Naive thymus-derived CD8-positive, alpha-beta T cell (primary cell): ENCODE results near the gene BTN3A1. TPM values are rescaled to one million over a fixed set of nuclear protein-coding genes. Genes with fewer than 3 reads are reported as not detected.
"Not testable (repeated sequence)": the region's sequence is repeated elsewhere in the genome, so short reads cannot be mapped to it uniquely, and the experiment has no call there.

ENCODE experiments used
- ATAC-seq, 2 donors: fragments of 150-1000 bp; cut with Tn5 transposase in 1 of 2; sonication (Bioruptor Pico), chemical (Tn5 transposase) in 1 of 2; 1 replicate in 1 of 2; 2 replicates in 1 of 2; pipeline ENCODE4 v1.10.0; 2021; ENCODE audit warnings: mild to moderate bottlenecking in 2 of 2, moderate library complexity in 2 of 2
- POLR2A ChIA-PET: fragments of 350-600 bp; sonication (Branson Sonifier 250); formaldehyde crosslinking; loops from one replicate; lab custom pipeline; 2021; ENCODE audit warnings: antibody characterized with exemption; lab: Charles Lee
- DNase-seq, 10 donors: peaks; one replicate each; pipeline versions ENCODE4 v3.0.0 to v3.0.0-alpha.2; 2020 to 2022
- H3K27ac Mint-ChIP-seq, 10 donors: one replicate each; pipeline ENCODE4 v1.8.0; 2020 to 2022; ENCODE audit warnings: mild to moderate bottlenecking in 10 of 10, mixed read lengths in 10 of 10, moderate library complexity in 4 of 10, inconsistent platforms in 1 of 10
- H3K27me3 Mint-ChIP-seq, 5 donors: one replicate each; pipeline ENCODE4 v1.8.0; 2021 to 2022; ENCODE audit warnings: mixed read lengths in 5 of 5
- H3K36me3 Mint-ChIP-seq, 3 donors: one replicate each; pipeline ENCODE4 v1.8.0; 2020 to 2022; ENCODE audit warnings: mixed read lengths in 3 of 3, mild to moderate bottlenecking in 2 of 3, inconsistent platforms in 1 of 3
- H3K4me1 Mint-ChIP-seq, 4 donors: one replicate each; pipeline ENCODE4 v1.8.0; 2021 to 2022; ENCODE audit warnings: mixed read lengths in 4 of 4
- H3K4me3 Mint-ChIP-seq, 10 donors: one replicate each; pipeline ENCODE4 v1.8.0; 2020 to 2022; ENCODE audit warnings: mild to moderate bottlenecking in 10 of 10, mixed read lengths in 10 of 10, moderate library complexity in 6 of 10, inconsistent platforms in 1 of 10
- H3K9me3 Mint-ChIP-seq, 9 donors: one replicate each; pipeline ENCODE4 v1.8.0; 2020 to 2022; ENCODE audit warnings: mixed read lengths in 9 of 9, mild to moderate bottlenecking in 3 of 9, inconsistent platforms in 1 of 9, moderate library complexity in 1 of 9
- polyA plus RNA-seq, 3 donors: library from polyadenylated mRNA; unstranded; fragments of 300-500 nt; fragmentation: Illumina TruSeq; gene quantifications; one replicate each; pipeline ENCODE4 v1.2.3, GENCODE V29; 2021
- total RNA-seq, 8 experiments: library from RNA in 2 of 8; stranded (reverse) in 2 of 8; gene quantifications; one replicate each; pipeline ENCODE4 v1.2.3 and lab custom pipeline; 2021 to 2026

Gene BTN3A1
- total and polyA plus RNA-seq, 5 experiments from 2014 or later = 39.8 to 250 (median 63.0) TPM

- H3K36me3 Mint-ChIP-seq = peaks cover under 1 to 9% (median 1%) of the 10 kb centered on the region in 3 donors
- no peaks in the 10 kb centered on the region for H3K27me3 Mint-ChIP-seq
- POLR2A ChIA-PET = interaction anchor here (0.6 to 2.9 kb wide), 4 partner anchors 13 to 174 kb away, joined by 3 to 12 read pairs (median 4); partner anchors contain the start of gene HMGN4
- peak; percentile 26 to 38 for ATAC-seq
- peaks cover 41 to 56% (median 51%) of the 10 kb centered on the region in 4 donors for H3K4me1 Mint-ChIP-seq
- H3K4me3 Mint-ChIP-seq = no peak overlapping the region
- H3K9me3 Mint-ChIP-seq = no peaks in the 10 kb centered on the region
- no peak overlapping the region for H3K27ac Mint-ChIP-seq
- DNase-seq = peak in 4 of 10 donors; percentile 17 to 61 (median 48)
Measured at GRCh38 chr6:26363882-26364701, 38.0 kb upstream of the BTN3A1 start.

GRCh38 chr6:26365633-26365995, 36.5 kb upstream of the BTN3A1 start:
- POLR2A ChIA-PET = interaction anchor here (0.7 to 2.9 kb wide), 2 partner anchors 37 to 108 kb away, joined by 3 to 12 read pairs; no protein-coding TSS in a partner anchor
- DNase-seq (no peak), ATAC-seq (no peak)
- H3K27me3 Mint-ChIP-seq = no peaks in the 10 kb centered on the region
- H3K36me3 Mint-ChIP-seq = peaks cover 5 to 25% (median 9%) of the 10 kb centered on the region in 3 donors
- H3K4me3 Mint-ChIP-seq = peak overlapping the region in 1 of 10 donors; percentile 81
- peaks cover 48 to 69% (median 60%) of the 10 kb centered on the region in 4 donors for H3K4me1 Mint-ChIP-seq
- H3K9me3 Mint-ChIP-seq = no peaks in the 10 kb centered on the region
- peak overlapping the region in 1 of 10 donors; percentile 91 for H3K27ac Mint-ChIP-seq

- no peak for ATAC-seq
- Mint-ChIP-seq H3K4me1 (peaks cover 42 to 68% (median 59%) of the 10 kb centered on the region in 4 donors), H3K9me3 (no peaks in the 10 kb centered on the region)
Measured at GRCh38 chr6:26366504-26366903, 35.6 kb upstream of the BTN3A1 start.

GRCh38 chr6:26367114-26367513, 35.0 kb upstream of the BTN3A1 start:
- ATAC-seq (no peak), DNase-seq (peak in 1 of 10 donors; percentile 12)
- H3K9me3 Mint-ChIP-seq = no peaks in the 10 kb centered on the region
- H3K27me3 Mint-ChIP-seq = no peaks in the 10 kb centered on the region
- peak overlapping the region in 9 of 10 donors; percentile 76 to 92 (median 89) for H3K27ac Mint-ChIP-seq
- peaks cover 5 to 38% (median 9%) of the 10 kb centered on the region in 3 donors for H3K36me3 Mint-ChIP-seq
- POLR2A ChIA-PET = interaction anchor here (0.6 to 1.4 kb wide), 4 partner anchors 8 to 209 kb away, joined by 3 to 6 read pairs (median 3); partner anchors contain the start of gene HMGN4
- peak overlapping the region in 4 of 10 donors; percentile 79 to 85 (median 82) for H3K4me3 Mint-ChIP-seq
- H3K4me1 Mint-ChIP-seq = peaks cover 36 to 67% (median 59%) of the 10 kb centered on the region in 4 donors

More at GRCh38 chr6:26366504-26366903, 35.6 kb upstream of the BTN3A1 start:
- no peak for DNase-seq
- no peaks in the 10 kb centered on the region for H3K27me3 Mint-ChIP-seq
- peak overlapping the region in 3 of 10 donors; percentile 81 to 90 (median 85) for H3K4me3 Mint-ChIP-seq
- POLR2A ChIA-PET = interaction anchor here (0.6 to 1.4 kb wide), 4 partner anchors 9 to 193 kb away, joined by 3 read pairs; partner anchors contain the start of gene HMGN4
- H3K27ac Mint-ChIP-seq = peak overlapping the region in 8 of 10 donors; percentile 81 to 95 (median 88)
- H3K36me3 Mint-ChIP-seq = peaks cover 5 to 34% (median 9%) of the 10 kb centered on the region in 3 donors

GRCh38 chr6:26371813-26372212, 30.3 kb upstream of the BTN3A1 start:
- H3K4me1 Mint-ChIP-seq = peaks cover 37 to 77% (median 73%) of the 10 kb centered on the region in 4 donors
- POLR2A ChIA-PET = interaction anchor here (0.7 kb wide), 1 partner anchor 19 kb away, joined by 3 read pairs; no protein-coding TSS in a partner anchor
- DNase-seq, H3K9me3 Mint-ChIP-seq, H3K27me3 Mint-ChIP-seq, ATAC-seq: not testable (repeated sequence)
- peak overlapping the region in 3 of 10 donors; percentile 10 to 60 (median 54) for H3K4me3 Mint-ChIP-seq
- H3K27ac Mint-ChIP-seq = peak overlapping the region; percentile 34 to 86 (median 76)
- peaks cover 5 to 85% (median 32%) of the 10 kb centered on the region in 3 donors for H3K36me3 Mint-ChIP-seq

GRCh38 chr6:26372308-26373144, 29.5 kb upstream of the BTN3A1 start:
- H3K4me1 Mint-ChIP-seq = peaks cover 32 to 77% (median 67%) of the 10 kb centered on the region in 4 donors
- no peaks in the 10 kb centered on the region for H3K9me3 Mint-ChIP-seq

GRCh38 chr6:26375270-26375669, 26.8 kb upstream of the BTN3A1 start:
- POLR2A ChIA-PET = interaction anchor here (0.8 to 1.3 kb wide), 5 partner anchors 9 to 162 kb away, joined by 3 to 6 read pairs (median 3); a partner anchor contains a TSS
- H3K36me3 Mint-ChIP-seq = peaks cover 0 to 69% (median 24%) of the 10 kb centered on the region in 3 donors
- no peaks in the 10 kb centered on the region for H3K27me3 Mint-ChIP-seq
- H3K9me3 Mint-ChIP-seq = no peaks in the 10 kb centered on the region
- H3K27ac Mint-ChIP-seq = peak overlapping the region; percentile 83 to 93 (median 88)
- peaks cover 16 to 65% (median 50%) of the 10 kb centered on the region in 4 donors for H3K4me1 Mint-ChIP-seq
- peak overlapping the region in 3 of 10 donors; percentile 11 to 43 (median 28) for H3K4me3 Mint-ChIP-seq
- no peak for DNase-seq
- ATAC-seq = peak in 1 of 2 donors; percentile 50

More at GRCh38 chr6:26372308-26373144, 29.5 kb upstream of the BTN3A1 start:
- Mint-ChIP-seq H3K27me3 (no peaks in the 10 kb centered on the region), H3K36me3 (peaks cover 5 to 88% (median 33%) of the 10 kb centered on the region in 3 donors), H3K27ac (peak overlapping the region; percentile 15 to 90 (median 78)), H3K4me3 (no peak overlapping the region)
- POLR2A ChIA-PET = interaction anchor here (0.7 kb wide), 1 partner anchor 1348 kb away, joined by 8 read pairs; no protein-coding TSS in a partner anchor
- ATAC-seq = no peak
- no peak for DNase-seq

- DNase-seq (no peak), ATAC-seq (no peak)
- Mint-ChIP-seq H3K4me3 (no peak overlapping the region), H3K27ac (peak overlapping the region in 9 of 10 donors; percentile 23 to 82 (median 54)), H3K36me3 (peaks cover 0 to 47% (median 24%) of the 10 kb centered on the region in 3 donors), H3K9me3 (no peaks in the 10 kb centered on the region), H3K27me3 (no peaks in the 10 kb centered on the region), H3K4me1 (peaks cover 20 to 65% (median 47%) of the 10 kb centered on the region in 4 donors)
- POLR2A ChIA-PET = interaction anchor here (1.6 kb wide), 1 partner anchor 13 kb away, joined by 4 read pairs; the partner anchor contains the start of gene BTN3A2
Measured at GRCh38 chr6:26377719-26378118, 24.4 kb upstream of the BTN3A1 start.

GRCh38 chr6:26378143-26378542, 23.9 kb upstream of the BTN3A1 start:
- ATAC-seq, DNase-seq, H3K27me3 Mint-ChIP-seq, H3K4me3 Mint-ChIP-seq, H3K9me3 Mint-ChIP-seq: not testable (repeated sequence)
- Mint-ChIP-seq H3K27ac (peak overlapping the region in 7 of 10 donors; percentile 37 to 82 (median 69)), H3K36me3 (peaks cover 0 to 42% (median 23%) of the 10 kb centered on the region in 3 donors), H3K4me1 (peaks cover 23 to 67% (median 51%) of the 10 kb centered on the region in 4 donors)
- POLR2A ChIA-PET = interaction anchor here (1.6 kb wide), 1 partner anchor 14 kb away, joined by 4 read pairs; the partner anchor contains the start of gene BTN3A2

- no peak for ATAC-seq
- POLR2A ChIA-PET = interaction anchor here (1.4 to 1.7 kb wide), 2 partner anchors 9 to 17 kb away, joined by 3 to 7 read pairs; no protein-coding TSS in a partner anchor
- H3K4me1 Mint-ChIP-seq = peaks cover 22 to 64% (median 49%) of the 10 kb centered on the region in 4 donors
Measured at GRCh38 chr6:26379292-26379691, 22.8 kb upstream of the BTN3A1 start.

GRCh38 chr6:26379740-26380139, 22.3 kb upstream of the BTN3A1 start:
- Mint-ChIP-seq H3K36me3 (peaks cover 0 to 26% (median 8%) of the 10 kb centered on the region in 3 donors), H3K9me3 (no peaks in the 10 kb centered on the region), H3K27ac (peak overlapping the region in 5 of 10 donors; percentile 14 to 81 (median 55)), H3K4me1 (peaks cover 21 to 62% (median 48%) of the 10 kb centered on the region in 4 donors), H3K4me3 (no peak overlapping the region), H3K27me3 (no peaks in the 10 kb centered on the region)
- no peak for DNase-seq
- no peak for ATAC-seq
- POLR2A ChIA-PET = interaction anchor here (1.4 to 1.7 kb wide), 2 partner anchors 9 to 17 kb away, joined by 3 to 7 read pairs; no protein-coding TSS in a partner anchor

More at GRCh38 chr6:26379292-26379691, 22.8 kb upstream of the BTN3A1 start:
- Mint-ChIP-seq H3K36me3 (peaks cover 0 to 31% (median 13%) of the 10 kb centered on the region in 3 donors), H3K4me3 (no peak overlapping the region), H3K9me3 (no peaks in the 10 kb centered on the region), H3K27me3 (no peaks in the 10 kb centered on the region), H3K27ac (peak overlapping the region in 3 of 10 donors; percentile 44 to 69 (median 51))
- DNase-seq = no peak
